ENCODE data around the gene CCDC195.

Gene CCDC195

GRCh38 chr2:224716201-224716600 lies at the start of gene CCDC195:
CCDC195 (minus strand) TSS chr2:224716365; CDS start chr2:224716365, 0 bp downstream.
- DNase-seq (ENCODE audit: low read depth): no peak

- DNase-seq (ENCODE audit: low read depth): no peak
Measured at GRCh38 chr2:224764565-224765236, 48.5 kb upstream of the CCDC195 start.

GRCh38 chr2:224757934-224758548 lies 41.9 kb upstream of the CCDC195 start:
- no peak for DNase-seq (ENCODE audit: low read depth)

- peak; percentile 93 for DNase-seq (ENCODE audit: low read depth)
Measured at GRCh38 chr2:224753743-224754540, 37.8 kb upstream of the CCDC195 start.

- DNase-seq (ENCODE audit: low read depth): no peak
Measured at GRCh38 chr2:224751996-224752698, 36.0 kb upstream of the CCDC195 start.

- DNase-seq (ENCODE audit: low read depth): no peak
Measured at GRCh38 chr2:224749136-224749535, 33.0 kb upstream of the CCDC195 start.

- DNase-seq (ENCODE audit: low read depth): no peak
Measured at GRCh38 chr2:224747765-224748164, 31.6 kb upstream of the CCDC195 start.

GRCh38 chr2:224736227-224736626 lies 20.1 kb upstream of the CCDC195 start:
- DNase-seq (ENCODE audit: low read depth): no peak

GRCh38 chr2:224734949-224735348 lies 18.8 kb upstream of the CCDC195 start:
- DNase-seq (ENCODE audit: low read depth): no peak

GRCh38 chr2:224731665-224732064 lies 15.5 kb upstream of the CCDC195 start:
- no peak for DNase-seq (ENCODE audit: low read depth)

GRCh38 chr2:224729435-224729834 lies 13.3 kb upstream of the CCDC195 start:
- DNase-seq (ENCODE audit: low read depth): no peak

- DNase-seq (ENCODE audit: low read depth): no peak
Measured at GRCh38 chr2:224724331-224724730, 8.2 kb upstream of the CCDC195 start.

- no peak for DNase-seq (ENCODE audit: low read depth)
Measured at GRCh38 chr2:224723586-224724217, 7.5 kb upstream of the CCDC195 start.

- DNase-seq (ENCODE audit: low read depth): no peak
Measured at GRCh38 chr2:224722770-224723169, 6.6 kb upstream of the CCDC195 start.

GRCh38 chr2:224722250-224722649 lies 6.1 kb upstream of the CCDC195 start:
- DNase-seq (ENCODE audit: low read depth): no peak

GRCh38 chr2:224716921-224717320 lies 756 bp upstream of the CCDC195 start:
- DNase-seq (ENCODE audit: low read depth): no peak

GRCh38 chr2:224711859-224712665 lies 4.1 kb downstream of the CCDC195 start:
- DNase-seq (ENCODE audit: low read depth): peak; percentile 4

- DNase-seq (ENCODE audit: low read depth): no peak
Measured at GRCh38 chr2:224711381-224711780, 4.8 kb downstream of the CCDC195 start.

- DNase-seq (ENCODE audit: low read depth): no peak
Measured at GRCh38 chr2:224709301-224709700, 6.9 kb downstream of the CCDC195 start.

- no peak for DNase-seq (ENCODE audit: low read depth)
Measured at GRCh38 chr2:224694502-224694901, 21.7 kb downstream of the CCDC195 start.

- no peak for DNase-seq (ENCODE audit: low read depth)
Measured at GRCh38 chr2:224691563-224691962, 24.6 kb downstream of the CCDC195 start.
